GM23338 (cell line): ENCODE measurements around the gene EIF3L.

ENCODE experiments used
- EZH2phosphoT487 ChIP-seq: fragments of 200-600 bp; sonication (generic); IDR thresholded peaks from one replicate; pipeline ENCODE4 v1.8.1; 2018; ENCODE audit warnings: antibody characterized with exemption; ENCODE audit not compliant: unreplicated experiment
- POLR2AphosphoS5 ChIP-seq: IDR thresholded peaks from 2 replicates; pipeline ENCODE4 v1.6.1; 2016; ENCODE audit warnings: antibody characterized with exemption, low read depth
- REST ChIP-seq: IDR thresholded peaks from one replicate; pipeline ENCODE4 v1.6.1; 2018; ENCODE audit warnings: antibody characterized with exemption; ENCODE audit not compliant: unreplicated experiment
- ZNF331 ChIP-seq: fragments of 250-450 bp; sonication (Bioruptor Pico); IDR thresholded peaks from 2 replicates; pipeline ENCODE4 v1.5.0; 2020; ENCODE audit warnings: low read depth, mild to moderate bottlenecking, moderate library complexity
- TF ChIP-seq, protein P1 (sequence below), 2 experiments: fragments of 200-600 bp in 1 of 2; sonication (generic) in 1 of 2; conservative IDR thresholded peaks; 2 replicates each; pipeline versions ENCODE4 v1.5.1 to v1.6.1; 2016 to 2017; ENCODE audit warnings: antibody characterized with exemption in 2 of 2, low read depth in 2 of 2, mild to moderate bottlenecking in 2 of 2, moderate library complexity in 1 of 2

DNA sequence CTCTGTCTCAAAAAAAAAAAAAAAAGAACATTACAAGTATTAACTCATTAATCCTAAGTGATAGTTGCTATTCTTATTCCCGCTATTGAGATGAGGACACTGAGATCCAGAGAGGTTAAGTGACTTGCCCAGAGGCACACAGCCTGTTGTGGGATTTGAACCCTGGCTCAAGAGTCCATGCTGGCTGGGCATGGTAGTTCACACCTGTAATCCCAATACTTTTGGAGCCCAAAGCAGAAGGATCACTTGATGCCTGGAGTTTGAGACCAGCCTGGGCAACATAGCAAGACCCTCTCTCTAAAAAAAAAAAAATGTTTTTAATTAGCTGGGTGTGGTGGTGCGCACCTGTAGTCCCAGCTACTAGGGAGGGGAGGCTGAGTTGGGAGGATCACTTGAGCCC is 37.4 kb upstream of the EIF3L start:
- TF ChIP-seq, protein P1, sequence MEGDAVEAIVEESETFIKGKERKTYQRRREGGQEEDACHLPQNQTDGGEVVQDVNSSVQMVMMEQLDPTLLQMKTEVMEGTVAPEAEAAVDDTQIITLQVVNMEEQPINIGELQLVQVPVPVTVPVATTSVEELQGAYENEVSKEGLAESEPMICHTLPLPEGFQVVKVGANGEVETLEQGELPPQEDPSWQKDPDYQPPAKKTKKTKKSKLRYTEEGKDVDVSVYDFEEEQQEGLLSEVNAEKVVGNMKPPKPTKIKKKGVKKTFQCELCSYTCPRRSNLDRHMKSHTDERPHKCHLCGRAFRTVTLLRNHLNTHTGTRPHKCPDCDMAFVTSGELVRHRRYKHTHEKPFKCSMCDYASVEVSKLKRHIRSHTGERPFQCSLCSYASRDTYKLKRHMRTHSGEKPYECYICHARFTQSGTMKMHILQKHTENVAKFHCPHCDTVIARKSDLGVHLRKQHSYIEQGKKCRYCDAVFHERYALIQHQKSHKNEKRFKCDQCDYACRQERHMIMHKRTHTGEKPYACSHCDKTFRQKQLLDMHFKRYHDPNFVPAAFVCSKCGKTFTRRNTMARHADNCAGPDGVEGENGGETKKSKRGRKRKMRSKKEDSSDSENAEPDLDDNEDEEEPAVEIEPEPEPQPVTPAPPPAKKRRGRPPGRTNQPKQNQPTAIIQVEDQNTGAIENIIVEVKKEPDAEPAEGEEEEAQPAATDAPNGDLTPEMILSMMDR (conservative IDR thresholded peaks at IDR 0.05; ENCODE audit: low read depth in 2 of 2), result no peak
- TF ChIP-seq REST (no peak), EZH2phosphoT487 (no peak), POLR2AphosphoS5 (no peak), ZNF331 (CRISPR knock-in tag) (no peak)
